Measurements from ENCODE around the gene DGKD.

The DGKD gene

GRCh38 chr2:233412405-233412804, 58.1 kb downstream of the DGKD start:
- DNase-seq (ENCODE audit: low read depth in 2 of 2): no peak

DNA sequence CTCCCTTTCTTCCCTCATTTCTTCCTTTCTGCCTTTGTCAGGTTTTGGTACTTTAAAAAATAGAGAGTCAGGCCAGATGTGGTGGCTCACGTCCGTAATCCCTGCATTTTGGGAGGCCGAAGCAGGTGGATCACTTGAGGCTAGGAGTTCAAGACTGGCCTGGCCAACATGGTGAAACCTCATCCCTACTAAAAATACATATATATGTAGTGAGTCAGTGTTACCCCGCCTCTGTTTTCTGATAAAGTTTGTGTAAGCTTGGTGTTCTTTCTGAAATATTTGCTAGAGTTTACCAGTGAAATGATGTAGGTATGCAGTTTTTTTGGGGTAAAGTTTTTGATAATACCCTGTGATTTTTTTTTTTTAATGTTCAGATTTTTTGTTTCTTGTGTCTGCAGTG, 58.8 kb downstream of the DGKD start:
- DNase-seq (ENCODE audit: low read depth in 2 of 2): no peak

DNA sequence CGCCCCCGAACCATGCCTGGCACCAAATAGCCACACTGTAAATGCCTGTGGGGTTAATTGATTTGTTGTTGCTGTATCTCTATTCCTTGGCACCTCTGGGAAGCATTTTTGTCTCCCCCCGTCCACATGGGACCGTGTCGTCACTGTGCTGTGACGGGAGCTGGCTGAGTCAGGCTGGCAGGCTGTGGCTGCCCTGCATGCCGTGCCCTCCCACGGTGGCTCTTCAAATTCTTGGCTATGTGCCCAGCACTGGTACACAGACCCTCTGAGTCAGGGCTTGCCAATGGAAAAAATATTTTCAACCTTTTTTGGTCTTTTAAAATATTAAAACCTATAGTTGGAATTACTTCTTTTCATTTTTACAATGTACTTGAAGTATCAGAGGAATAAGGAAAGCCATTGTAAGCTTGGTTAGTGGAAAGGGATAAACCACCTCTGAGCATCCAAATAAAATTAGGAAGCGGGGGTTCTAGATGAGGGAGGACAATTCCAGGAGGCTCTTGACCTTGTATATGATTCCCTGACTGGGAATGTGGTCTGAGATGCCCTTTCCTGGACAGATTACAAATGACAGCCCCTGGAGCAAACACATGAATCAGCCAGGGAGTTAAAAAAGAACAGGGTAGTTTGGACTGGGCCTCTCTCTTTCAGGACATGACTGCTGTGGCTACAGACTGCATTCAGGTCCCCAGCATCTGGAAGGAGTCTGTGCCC, 59.4 kb downstream of the DGKD start:
- DNase-seq (ENCODE audit: low read depth in 2 of 2): peak in 1 of 2 donors; percentile 49

GRCh38 chr2:233414273-233414654, 60.0 kb downstream of the DGKD start:
- no peak for DNase-seq (ENCODE audit: low read depth in 2 of 2)

- peak in 1 of 2 donors; percentile 45 for DNase-seq (ENCODE audit: low read depth in 2 of 2)
These were observed 60.7 kb downstream of the DGKD start for GRCh38 chr2:233414777-233415570.

DNA sequence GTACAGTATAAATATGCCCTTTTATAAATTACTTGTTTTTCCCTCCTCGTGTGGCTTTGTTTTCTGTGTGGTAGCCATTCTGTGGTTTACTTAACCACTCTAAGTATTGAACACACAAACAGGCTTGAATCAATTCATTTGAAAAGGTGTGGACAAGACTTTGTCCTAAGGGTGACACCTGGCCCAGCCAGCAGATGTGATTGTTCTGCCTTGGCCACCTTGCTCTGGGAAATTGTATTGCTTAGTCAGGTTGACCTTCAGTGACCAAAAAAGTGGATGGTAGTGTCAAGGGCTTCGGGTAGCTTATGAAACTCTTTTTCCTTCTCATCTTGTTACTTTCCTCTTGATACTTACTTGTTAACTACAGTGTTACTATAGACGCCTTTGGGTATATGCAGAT, 61.9 kb downstream of the DGKD start:
- DNase-seq (ENCODE audit: low read depth in 2 of 2): no peak

DNA sequence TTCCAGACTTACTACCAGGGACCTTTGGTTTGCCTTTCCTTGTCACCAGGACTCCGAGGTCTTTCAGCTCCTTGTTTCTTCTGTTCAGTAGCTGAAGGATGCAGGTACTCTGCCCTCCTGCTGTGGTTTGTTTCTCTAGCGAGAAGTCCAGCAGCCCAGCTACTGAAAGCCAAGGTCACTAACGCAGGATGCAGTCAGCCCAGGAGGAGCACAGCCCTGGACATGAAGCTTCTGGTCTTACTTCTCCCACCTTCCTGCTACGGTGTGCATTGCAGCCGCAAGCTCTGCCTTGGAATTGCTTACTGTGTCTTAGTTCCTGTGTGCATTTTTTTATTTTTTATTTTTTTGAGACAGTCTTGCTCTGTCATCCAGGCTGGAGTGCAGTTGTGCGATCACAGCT, 62.4 kb downstream of the DGKD start:
- DNase-seq (ENCODE audit: low read depth in 2 of 2): no peak

DNA sequence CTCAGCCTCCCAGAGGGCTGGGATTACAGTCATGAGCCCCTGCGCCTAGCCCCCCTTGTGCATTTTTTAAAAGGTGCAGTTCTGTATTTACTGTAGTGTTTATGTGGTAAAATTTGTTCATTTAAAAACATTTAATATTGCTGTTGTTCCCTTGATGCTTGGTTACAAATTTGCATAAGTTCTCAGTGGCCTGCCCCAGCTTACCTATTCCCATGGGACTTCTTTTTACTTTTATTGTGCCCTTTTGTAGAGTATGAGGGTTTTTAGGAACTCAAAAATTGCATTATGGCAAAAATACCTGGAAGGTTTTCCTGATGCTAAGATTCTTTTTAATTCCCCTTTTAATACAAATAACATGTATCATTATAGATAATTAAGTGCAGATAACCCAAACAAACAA, 63.0 kb downstream of the DGKD start:
- DNase-seq (ENCODE audit: low read depth in 2 of 2): no peak

DNA sequence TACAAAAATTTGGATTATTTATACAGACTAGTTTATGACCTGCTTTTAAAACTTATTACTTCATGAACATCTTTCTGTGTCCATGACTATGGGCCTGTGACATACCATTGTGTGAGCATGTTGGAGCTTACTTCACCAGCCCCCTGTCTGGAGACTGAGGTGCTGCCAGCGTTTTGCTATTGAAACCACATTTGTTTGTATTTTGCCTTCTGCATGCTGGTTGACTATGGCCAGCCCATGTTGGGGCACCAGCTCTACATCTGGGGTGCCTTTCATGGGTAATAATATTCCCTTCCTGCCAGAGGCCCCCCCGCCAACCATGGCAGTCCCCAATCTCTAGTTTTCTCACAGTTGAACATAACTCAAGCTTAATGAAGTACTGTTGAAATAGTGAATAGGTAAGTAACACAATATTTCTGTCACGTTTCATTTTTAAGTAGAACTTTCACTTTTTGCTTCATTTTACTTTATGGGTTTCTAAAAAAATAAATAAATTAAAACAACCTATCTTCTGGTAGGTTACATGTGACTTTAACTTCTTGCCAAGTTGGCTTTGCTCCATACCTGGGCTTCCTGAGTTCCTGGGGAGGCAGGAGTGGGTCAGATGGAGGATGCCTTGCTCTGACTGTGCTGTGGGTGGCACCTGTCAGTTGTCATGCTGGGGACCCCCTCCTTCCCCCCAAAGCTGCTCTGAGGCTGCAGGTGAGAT, 63.9 kb downstream of the DGKD start:
- no peak for DNase-seq (ENCODE audit: low read depth in 2 of 2)

DNA sequence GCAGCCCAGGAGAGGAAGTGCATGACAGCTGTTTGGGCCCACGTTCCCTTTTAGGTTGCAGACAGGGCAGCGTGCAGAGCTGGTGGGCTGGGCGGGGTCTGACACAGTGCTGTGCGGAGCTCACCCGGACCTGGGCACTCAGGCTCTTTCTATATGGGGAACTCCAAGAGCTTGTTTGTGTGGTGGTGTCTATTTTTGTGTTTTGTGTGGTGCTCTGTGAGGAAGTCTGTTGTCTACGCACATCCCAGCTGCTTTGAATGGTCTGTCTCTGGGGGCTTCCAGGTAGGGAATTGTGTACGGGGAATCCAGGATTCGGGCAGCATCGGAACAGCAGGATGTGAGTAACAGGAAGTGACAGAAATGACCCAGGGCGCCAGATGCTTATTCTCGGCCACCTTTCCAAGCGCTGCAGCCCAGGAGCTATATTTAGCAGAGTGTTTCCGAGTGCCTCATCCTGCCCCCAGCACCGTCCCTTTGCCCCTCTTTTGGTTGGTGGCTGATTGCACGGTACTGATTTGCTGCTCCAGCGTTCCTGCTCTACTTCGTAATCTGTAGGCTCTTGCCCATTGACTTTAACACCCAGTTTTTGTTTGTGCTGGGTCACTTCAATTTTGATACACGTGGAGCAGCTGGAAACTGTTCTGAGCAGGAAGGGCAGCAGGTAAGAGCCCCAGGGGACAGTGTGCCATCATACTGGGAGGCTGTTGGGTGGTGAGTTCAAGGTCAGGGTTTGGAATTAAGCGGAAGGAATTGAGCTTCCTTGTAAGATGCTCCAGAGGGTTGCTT, 64.7 kb downstream of the DGKD start:
- peak; percentile 36 to 43 for DNase-seq (ENCODE audit: low read depth in 2 of 2)

GRCh38 chr2:233419602-233420391, 65.5 kb downstream of the DGKD start:
- DNase-seq (ENCODE audit: low read depth in 2 of 2): no peak

DNA sequence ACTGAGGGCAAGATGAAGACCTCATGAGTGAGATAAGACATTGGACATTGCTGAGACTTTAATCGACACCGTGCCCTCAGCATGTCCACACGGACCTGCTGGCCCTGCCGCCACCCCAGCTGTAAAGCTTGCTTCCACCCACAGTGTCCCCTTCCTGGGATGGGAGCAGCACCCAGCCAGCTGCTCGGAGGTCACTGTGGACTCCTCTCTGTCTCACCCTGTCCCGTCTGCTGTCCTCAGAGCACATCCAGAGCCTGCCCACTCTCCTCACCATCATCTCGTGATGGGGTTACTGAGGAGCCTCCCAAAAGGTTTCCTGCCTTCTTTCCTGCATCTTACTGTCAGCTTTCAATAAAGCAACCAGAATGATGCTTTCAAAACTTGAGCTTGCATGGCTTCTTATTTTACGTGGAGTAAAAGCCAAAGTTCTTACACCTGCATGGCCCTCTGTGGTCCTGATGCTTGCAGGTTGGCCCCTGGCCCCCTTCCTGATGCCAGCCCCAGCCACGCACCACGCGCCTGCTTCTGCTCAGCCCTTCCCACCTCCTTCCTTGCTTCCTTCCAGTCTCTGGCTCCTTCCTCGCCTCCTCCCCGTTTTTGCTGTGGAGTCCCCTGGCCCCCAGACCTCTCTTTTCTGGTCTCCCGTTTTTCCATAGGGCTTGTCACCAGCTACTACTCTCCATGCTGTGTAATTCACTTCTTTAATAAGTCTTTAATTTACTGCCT, 67.0 kb downstream of the DGKD start:
- no peak for DNase-seq (ENCODE audit: low read depth in 2 of 2)

GRCh38 chr2:233422050-233422639, 67.9 kb downstream of the DGKD start:
- no peak for DNase-seq (ENCODE audit: low read depth in 2 of 2)

DNA sequence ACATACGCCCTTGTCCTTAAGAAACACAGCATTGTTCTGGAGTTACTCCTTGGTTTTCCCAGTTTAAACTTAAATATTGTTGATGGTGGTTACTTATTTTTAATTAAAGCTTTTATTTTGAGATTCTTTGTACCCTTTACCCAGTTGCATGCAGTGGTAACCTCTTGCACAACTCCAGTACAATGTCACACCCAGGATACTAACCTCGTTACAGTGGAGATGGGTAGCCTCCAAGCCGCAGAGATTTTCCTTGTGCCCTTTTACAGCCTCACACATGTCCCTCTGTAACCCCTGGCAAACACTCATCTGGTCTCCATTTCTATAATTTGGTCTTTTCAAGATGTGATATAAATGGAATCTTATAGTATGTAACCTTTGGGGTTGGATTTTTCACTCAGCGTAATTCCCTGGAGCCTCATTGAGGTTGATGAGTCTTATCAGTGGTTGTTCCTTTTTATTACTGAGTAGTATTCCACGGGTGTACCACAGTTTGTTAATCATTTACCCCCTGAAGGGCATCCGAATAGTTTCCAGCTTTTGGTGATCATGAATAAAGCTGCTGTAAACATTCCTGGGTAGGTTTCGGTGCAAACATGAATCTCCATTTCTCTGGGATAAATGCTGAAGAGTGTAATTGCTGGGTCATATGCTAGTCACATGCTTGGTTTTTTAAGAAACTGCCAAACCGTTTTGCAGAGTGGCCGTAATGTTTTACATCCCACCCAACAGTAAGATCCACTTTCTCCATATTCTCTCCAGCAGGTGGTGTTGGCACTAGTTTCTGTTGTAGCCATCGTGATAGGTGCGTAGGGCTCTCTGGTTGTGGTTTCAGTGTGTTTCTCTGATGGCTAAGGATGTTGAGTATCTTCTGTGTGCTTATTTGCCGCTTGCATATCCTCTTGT, 68.6 kb downstream of the DGKD start:
- no peak for DNase-seq (ENCODE audit: low read depth in 2 of 2)

GRCh38 chr2:233423552-233423860, 69.2 kb downstream of the DGKD start:
- DNase-seq (ENCODE audit: low read depth in 2 of 2): no peak

GRCh38 chr2:233424154-233424951, 70.1 kb downstream of the DGKD start:
- no peak for DNase-seq (ENCODE audit: low read depth in 2 of 2)

- DNase-seq (ENCODE audit: low read depth in 2 of 2): peak in 1 of 2 donors; percentile 68
These were observed 72.5 kb downstream of the DGKD start for GRCh38 chr2:233426619-233427342.

DNA sequence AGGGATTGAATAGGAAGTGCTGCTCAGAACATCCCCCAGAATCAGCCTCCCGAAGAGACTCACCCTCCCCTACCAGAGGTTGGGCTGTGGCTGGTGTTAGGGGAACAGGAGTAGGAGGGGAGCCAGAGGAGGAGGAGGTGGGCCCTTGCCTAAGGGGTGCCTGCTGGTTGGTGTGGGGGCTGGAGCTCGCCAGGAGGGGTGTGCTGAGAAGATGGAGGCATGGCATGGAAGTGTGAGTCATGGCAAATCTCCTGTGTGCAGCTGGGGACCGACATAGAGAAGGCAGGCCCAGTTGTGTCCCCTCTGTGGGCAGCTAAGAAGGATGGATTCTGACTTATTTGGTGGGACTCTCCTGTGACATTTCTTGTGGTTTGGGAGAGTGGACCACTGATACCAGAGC, 73.7 kb downstream of the DGKD start:
- no peak for DNase-seq (ENCODE audit: low read depth in 2 of 2)
